NOMO-1 (cell line): Measurements from ENCODE around the gene CNDP2.

Experiments used
- DNase-seq, 2 experiments: peaks; one replicate each; lab custom pipeline; 2025; ENCODE audit not compliant: unreplicated experiment in 2 of 2; lab: John Stamatoyannopoulos, UW

The CNDP2 gene

GRCh38 chr18:74468547-74469061, 27.6 kb upstream of the CNDP2 start:
- no peak for DNase-seq

- no peak for DNase-seq
These were observed 23.9 kb upstream of the CNDP2 start for GRCh38 chr18:74472312-74472711.

GRCh38 chr18:74473976-74474640, 22.1 kb upstream of the CNDP2 start:
- no peak for DNase-seq

- DNase-seq, result no peak
These were observed 20.0 kb upstream of the CNDP2 start for GRCh38 chr18:74476140-74476539.

GRCh38 chr18:74477771-74478170, 18.4 kb upstream of the CNDP2 start:
- DNase-seq, result no peak

GRCh38 chr18:74478316-74478715, 17.8 kb upstream of the CNDP2 start:
- DNase-seq, result no peak

- DNase-seq, result peak; percentile 56 to 58
These were observed 17.3 kb upstream of the CNDP2 start for GRCh38 chr18:74478880-74479279.

- peak in 1 of 2 experiments; percentile 13 for DNase-seq
These were observed 16.5 kb upstream of the CNDP2 start for GRCh38 chr18:74479486-74480148.

- DNase-seq, result no peak
These were observed 16.0 kb upstream of the CNDP2 start for GRCh38 chr18:74480149-74480651.

- no peak for DNase-seq
These were observed 13.5 kb upstream of the CNDP2 start for GRCh38 chr18:74482697-74483096.

GRCh38 chr18:74486119-74486849, 9.9 kb upstream of the CNDP2 start:
- no peak for DNase-seq

- DNase-seq, result no peak
These were observed 7.8 kb upstream of the CNDP2 start for GRCh38 chr18:74488354-74488753.

- no peak for DNase-seq
These were observed 7.3 kb upstream of the CNDP2 start for GRCh38 chr18:74488864-74489263.

GRCh38 chr18:74489676-74490075, 6.5 kb upstream of the CNDP2 start:
- no peak for DNase-seq

- no peak for DNase-seq
These were observed 3.9 kb upstream of the CNDP2 start for GRCh38 chr18:74492259-74492658.

- peak; percentile 47 to 71 for DNase-seq
These were observed 2.5 kb upstream of the CNDP2 start for GRCh38 chr18:74493689-74494088.

GRCh38 chr18:74494514-74494913, 1.6 kb upstream of the CNDP2 start:
- no peak for DNase-seq

GRCh38 chr18:74496508-74497323, 553 bp downstream of the CNDP2 start:
- peak; percentile 30 to 33 for DNase-seq

GRCh38 chr18:74497324-74497676, 1.1 kb downstream of the CNDP2 start:
- DNase-seq, result no peak

GRCh38 chr18:74497778-74498177, 1.6 kb downstream of the CNDP2 start:
- DNase-seq, result peak; percentile 32 to 56
